NCI-H510A treated with DMSO at 0.1 percent for 48 hours (cell line): ENCODE data around the gene POU4F1.
"Not testable (repeated sequence)": the region's sequence is repeated elsewhere in the genome, so short reads cannot be mapped to it uniquely, and the experiment has no call there.

ENCODE experiments used
- DNase-seq: peaks from one replicate; lab custom pipeline; 2025; lab: John Stamatoyannopoulos, UW

The POU4F1 gene, protein sequence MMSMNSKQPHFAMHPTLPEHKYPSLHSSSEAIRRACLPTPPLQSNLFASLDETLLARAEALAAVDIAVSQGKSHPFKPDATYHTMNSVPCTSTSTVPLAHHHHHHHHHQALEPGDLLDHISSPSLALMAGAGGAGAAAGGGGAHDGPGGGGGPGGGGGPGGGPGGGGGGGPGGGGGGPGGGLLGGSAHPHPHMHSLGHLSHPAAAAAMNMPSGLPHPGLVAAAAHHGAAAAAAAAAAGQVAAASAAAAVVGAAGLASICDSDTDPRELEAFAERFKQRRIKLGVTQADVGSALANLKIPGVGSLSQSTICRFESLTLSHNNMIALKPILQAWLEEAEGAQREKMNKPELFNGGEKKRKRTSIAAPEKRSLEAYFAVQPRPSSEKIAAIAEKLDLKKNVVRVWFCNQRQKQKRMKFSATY

DNA sequence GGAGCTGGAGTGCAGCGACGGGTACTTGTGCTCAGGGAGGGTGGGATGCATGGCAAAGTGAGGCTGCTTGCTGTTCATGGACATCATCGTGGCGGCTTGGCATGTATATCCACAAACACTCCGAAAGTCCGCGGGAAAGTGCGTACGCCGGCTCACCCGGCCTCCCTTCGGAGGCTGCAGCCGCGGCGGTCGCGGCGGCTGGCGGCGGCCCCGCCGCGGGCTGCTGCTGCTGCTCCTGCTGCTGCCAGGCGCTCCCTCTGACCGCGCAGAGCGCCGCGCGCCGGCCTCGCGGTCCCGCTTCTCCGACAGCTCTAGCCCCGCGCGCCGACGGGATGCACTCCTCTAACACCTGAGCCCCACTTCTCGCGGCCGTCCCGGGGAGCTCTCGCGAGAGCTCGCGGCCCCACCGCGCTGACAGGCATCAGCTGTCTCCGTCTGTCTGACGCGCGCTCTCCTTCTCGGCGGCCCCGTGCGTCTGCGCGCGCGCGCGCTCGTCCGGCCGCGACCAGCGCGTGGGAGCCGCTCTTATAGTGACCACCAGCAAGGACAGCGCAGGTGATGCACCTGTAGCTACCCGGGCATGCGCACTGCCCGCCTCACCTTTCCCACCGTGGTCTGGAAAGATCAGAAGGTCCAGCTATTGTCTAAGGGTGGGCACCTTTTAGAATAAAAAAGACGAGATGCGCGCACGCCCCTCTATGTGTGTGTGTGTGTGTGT is at the start of gene POU4F1:
Gene POU4F1 (minus strand): TSS at position 313 of the 718 bp plus-strand sequence. CDS start 226 bp downstream, at position 87.
- peak; percentile 33 for DNase-seq

DNA sequence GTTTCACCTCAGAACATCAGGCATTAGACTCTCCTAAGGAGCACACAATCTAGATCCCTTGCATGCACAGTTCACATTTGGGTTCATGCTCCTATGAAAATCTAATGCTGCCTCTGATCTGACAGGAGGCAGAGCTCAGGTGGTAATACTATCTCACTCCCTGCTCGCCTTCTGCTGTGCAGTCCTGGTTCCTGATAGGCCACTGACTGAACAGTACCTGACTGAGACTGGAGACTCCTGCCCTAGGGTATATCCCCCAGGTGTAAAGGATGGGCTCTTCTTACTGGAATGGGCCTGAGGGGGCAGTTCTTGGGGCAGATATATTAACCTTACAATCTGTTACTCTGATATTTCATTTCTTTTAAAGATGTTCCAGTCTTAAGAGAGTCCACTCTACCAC is 49.3 kb upstream of the POU4F1 start:
- DNase-seq, result no peak

DNA sequence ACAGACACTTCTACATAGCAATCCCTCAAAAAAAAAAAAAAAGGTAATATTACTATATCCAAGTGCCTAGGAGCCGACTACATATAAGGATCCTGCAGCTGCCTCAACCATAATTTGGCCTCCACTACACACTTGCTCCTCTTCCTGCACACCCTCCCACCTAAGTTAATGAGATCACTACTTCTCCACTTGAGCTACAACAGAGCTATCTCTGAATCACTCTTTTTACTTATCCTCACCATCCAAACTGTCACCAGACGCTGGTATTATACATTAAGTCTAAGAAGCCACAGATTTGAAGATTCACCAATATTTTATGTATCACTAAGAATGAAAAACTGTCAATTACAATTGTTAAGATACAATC is 47.3 kb upstream of the POU4F1 start:
- DNase-seq, result no peak

DNA sequence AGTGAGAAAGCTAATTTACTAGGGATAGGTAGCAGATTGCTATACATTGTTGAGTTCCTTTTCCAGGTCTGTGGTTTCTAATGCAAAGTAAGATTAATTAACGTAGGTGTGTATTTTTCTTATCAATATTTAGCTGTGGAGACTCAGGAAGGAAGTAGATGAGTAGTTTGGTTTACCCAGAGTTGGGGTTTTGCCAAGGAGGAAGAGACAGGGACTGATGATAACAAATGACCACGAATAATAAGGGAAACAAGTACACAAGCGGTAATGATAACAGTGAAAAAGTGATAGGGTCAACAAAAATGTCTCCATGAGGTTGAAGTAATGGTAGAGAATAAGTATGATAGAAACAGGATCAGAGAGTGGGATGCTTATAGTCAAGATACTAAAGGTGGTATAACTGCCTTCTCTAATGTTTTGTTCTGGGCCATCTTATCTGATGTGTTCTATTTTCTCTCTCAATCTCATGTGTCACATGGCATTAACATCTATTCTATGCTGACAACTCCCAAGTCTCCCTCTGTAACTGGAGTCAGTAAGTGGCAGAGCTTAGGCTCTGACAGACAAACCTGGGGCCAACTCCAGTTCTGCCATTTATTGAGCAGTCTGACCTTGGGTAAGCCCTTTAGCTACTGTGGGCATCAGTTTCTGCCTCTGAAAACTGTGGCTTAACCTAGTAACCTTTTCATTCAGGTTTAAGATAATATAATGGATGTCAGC is 46.8 kb upstream of the POU4F1 start:
- no peak for DNase-seq

DNA sequence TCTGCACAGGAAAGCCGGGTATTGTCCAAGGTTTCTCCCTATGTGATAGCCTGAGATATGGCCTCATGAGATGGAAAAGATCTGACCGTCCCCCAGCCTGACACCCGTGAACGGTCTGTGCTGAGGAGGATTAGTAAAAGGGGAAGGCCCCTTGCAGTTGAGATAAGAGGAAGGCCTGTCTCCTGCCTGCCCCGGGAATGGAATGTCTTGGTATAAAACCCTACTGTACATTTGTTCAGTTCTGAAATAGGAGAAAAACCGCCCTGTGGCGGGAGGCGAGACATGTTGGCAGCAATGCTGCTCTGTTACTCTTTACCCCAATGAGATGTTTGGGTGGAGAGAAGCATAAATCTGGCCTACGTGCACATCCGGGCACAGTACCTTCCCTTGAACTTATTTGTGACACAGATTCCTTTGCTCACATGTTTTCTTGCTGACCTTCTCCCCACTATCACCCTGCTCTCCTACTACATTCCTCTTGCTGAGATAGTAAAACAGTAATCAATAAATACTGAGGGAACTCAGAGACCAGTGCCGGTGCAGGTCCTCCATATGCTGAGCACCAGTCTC is 43.8 kb upstream of the POU4F1 start:
- not testable (repeated sequence) for DNase-seq

DNA sequence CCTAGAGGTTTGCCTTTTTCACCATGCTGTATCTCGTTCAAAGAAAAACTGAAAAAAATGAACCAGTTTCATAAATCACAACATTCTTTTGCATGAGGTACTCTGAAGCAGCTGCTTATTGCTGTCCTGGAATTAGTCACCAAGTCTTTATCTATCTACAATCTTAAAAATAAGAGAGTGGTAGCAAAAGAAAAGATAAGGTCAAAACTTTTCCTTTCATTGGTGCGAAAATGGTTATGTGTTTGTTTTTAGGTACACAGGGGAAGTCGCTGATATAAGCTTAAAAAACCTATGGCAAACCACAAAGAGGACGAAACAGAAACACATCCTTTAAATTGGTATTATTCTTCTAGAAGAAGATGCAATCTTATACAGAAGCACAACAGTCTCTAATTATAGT is 34.9 kb upstream of the POU4F1 start:
- DNase-seq, result no peak

DNA sequence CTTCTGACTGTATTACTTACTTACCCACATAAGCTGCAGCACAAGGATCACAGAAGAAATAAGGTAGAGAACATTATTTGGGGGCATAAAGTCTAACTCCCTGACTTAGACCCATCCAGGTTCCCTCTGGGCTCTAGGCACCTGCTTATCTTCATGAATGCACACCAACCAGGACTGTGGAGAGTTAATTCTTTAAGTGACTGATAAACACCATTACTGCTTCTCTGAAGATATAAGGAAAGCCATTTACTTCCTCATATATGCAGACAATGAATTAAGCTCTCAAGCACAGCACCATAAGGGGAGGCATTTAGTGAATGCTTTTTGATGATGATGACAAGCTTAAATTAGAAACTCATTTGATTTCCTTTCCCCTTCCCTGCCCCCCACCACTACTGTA is 33.1 kb upstream of the POU4F1 start:
- no peak for DNase-seq

DNA sequence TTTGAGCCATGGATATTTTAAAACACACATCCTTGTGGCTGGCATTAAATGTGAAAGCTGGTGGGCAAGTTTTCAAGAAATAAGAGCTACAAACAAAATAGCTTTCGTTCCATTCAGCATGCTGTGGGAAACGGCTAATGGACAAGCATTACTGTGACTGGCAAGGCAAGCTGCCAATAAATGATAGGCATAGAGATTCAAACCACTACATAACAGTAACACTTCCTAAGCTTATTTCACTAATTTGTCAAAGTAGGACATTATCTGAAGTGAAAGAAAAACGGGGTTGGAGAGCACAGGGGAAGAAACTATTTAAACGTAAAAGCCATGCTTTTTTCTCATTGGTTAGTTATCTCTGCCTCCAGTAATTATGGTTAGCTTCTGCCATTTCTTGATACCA is 29.6 kb upstream of the POU4F1 start:
- no peak for DNase-seq

DNA sequence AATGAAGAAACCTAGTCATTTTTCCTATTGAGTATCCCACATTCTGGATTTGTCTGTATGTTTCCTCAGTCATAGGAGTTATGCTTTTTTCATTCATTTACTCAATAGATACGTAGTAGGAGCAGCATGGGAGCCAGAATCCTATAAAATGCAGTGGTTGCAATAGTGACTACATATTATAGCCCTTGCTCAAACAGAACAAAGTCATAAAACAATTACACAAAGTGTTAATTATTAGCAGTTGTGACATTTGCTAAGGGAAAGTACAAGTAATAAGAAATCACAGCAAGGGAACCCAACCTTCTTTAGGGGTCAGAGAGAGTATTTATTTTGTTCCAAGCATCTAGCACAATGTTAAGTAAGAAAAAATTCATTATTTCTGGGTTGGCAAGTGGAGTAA is 27.7 kb upstream of the POU4F1 start:
- DNase-seq, result no peak

DNA sequence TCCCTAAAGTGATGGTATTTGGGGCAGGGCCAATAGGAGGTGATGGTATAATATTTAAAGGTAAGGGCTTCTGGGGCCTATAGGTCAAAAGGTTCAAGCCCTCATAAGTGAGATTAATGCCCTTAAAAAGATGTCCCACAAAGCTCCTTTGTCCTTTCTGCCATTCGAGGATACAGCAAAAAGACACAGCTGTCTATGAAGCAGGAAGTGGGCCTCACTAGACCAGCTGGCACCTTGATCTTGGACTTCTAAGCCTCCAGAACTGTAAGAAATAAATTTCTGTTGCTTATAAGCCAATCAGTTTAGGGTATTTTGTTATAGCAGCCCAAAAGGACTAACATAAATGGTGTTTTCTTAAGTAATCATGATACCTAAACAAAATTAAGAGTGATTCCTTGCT is 27.2 kb upstream of the POU4F1 start:
- DNase-seq, result no peak

DNA sequence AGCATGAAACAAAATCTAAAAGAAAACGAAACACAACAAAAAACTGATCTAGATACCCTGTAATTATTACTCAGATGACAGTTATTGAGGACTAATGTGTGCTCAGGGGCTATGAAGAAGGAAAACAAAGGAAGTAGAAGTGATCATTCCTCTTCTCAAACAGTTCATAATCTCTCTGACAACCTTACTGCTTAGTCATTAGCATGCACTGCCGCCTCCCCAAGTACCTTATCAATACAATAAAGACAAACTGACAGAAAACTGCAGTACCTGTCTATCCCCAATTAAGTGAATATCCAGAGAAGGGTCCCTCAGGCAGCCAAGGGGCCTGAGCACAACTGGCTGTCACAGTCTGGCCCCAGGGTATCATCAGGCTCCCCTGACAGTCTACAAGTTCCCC is 22.0 kb upstream of the POU4F1 start:
- no peak for DNase-seq

DNA sequence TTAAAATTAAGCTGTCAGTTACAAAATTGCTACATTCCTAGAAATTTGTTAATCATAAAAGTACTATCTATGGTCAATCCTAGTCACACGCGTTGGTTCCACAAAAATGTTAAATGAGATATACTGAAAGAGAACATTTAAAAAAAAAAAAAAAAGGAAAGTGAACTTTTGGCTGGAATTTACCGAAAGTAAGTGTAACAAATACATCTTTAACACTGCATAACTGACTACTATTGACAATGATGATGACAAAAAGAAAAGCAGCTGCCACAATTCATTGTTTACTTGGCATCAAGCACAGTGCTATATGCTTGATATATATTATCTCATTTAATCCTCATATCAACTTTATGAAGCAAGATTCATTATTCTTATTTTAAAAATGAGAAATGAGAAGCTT is 19.8 kb upstream of the POU4F1 start:
- no peak for DNase-seq

DNA sequence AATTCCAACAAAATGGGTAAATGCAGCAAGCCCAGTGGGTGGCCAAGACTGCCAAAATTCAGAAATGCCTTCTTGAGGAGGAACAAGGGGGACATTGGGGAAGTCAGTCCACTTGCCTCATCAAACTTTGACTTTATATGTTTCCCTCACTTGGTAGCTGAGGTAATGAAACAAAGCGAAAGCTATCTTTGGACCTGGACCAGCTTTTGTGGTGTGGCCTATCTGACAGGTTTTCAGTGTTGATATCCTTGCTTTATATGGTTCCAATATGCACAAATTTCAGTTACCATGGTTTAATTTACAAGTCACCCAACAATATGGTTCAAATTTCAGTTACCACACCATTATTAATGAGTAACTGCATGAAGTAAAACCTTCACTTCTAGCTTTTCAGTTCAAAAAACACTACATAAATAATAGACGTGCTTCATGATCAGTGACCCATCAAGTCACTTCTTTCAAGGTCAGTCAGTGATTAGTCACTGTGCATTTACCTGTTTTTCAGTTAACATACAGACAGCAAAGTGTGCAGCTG is 17.7 kb upstream of the POU4F1 start:
- no peak for DNase-seq

DNA sequence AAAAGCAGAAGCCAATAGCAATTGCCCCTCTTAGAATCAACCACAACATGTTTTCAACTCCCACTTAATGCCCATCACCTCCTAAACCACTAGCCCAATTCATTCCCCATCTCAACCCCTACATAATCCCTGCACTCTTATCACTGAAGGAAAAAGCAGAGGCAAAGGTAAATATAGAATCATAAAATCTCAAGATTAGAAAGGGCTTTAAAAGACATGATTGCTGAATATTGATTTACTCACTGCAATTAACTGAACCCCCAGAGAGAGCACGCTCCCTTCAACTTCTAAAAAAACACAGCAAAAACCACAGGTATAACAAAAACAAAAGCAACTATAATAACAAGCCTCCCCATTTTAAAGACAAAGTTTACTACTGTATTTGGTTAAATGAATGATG is 15.1 kb upstream of the POU4F1 start:
- no peak for DNase-seq

DNA sequence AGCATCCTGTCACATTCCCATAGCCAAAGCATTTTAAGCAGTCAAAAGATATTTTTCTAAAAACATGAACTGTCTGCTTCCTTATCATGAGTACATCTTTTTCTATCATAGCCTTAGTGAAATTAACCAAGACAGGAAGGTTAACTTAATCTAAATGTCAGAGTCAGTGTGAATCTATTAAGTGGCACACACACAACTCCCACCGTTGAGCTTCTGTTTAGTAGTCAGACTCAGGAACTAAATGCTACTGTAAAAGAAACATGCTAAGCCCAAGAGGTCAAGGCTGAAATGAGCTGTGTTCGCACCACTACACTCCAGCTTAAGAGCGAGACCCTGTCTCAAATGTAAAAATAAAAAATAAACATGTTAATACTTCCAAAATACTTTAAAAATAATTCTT is 7.7 kb upstream of the POU4F1 start:
- no peak for DNase-seq

DNA sequence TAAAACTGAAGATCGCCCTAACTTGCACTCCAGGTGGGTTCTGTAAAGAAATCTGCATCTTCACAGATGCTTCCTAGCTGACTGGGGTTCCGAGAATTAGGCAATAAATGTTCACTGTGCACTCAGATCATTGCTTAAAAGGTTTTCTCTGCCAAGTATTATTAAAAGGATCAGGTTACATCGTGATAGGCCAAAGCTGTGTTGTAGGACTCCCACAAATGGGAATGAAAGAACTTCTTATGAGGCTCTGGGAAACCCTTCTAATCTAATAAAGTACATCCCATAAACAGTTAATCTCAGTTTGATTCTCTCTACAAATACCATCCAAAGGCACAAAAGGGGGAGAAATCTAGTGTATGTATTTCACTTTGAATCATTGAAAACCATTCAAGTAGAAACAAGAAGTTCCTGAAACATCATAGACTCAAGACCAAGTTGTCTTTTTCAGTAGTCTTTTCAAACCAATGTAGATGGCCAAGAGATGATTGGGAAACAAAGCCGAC is 7.1 kb upstream of the POU4F1 start:
- no peak for DNase-seq

DNA sequence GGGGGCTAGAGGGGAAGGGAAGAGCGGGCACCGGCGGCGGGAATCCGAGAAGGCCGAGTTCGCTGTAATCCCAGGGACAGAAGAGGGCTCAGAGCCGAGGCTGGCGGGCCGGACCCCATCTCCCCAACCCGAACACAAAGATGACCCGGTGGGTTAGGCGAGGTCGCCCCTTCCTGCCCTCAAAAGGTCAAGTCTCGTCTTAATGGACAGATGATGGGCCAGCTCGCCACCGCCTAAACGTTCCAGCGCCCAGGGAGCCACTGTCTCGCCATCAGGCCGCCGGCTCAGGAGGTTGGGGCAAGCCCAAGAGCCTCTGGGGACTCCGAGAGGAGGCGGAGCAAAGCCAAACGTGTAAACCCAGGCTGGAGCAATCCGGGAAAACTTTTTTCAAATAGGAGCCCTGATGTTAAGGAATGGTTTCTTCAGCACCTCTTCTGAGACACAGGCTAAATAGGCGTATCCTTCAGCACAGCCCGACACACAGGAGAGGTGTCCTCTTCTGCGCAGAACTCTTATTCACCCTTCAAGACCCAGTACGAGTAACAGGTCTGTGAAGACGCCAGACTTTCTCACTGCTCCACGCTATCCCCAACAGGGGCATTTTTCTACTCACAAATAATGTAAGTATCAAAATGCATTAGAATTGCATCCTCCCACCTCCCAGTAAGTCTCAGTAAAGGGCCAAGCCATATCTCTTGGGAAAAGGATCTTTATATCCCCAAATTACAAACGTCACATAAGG is 6.3 kb upstream of the POU4F1 start:
- DNase-seq, result no peak

DNA sequence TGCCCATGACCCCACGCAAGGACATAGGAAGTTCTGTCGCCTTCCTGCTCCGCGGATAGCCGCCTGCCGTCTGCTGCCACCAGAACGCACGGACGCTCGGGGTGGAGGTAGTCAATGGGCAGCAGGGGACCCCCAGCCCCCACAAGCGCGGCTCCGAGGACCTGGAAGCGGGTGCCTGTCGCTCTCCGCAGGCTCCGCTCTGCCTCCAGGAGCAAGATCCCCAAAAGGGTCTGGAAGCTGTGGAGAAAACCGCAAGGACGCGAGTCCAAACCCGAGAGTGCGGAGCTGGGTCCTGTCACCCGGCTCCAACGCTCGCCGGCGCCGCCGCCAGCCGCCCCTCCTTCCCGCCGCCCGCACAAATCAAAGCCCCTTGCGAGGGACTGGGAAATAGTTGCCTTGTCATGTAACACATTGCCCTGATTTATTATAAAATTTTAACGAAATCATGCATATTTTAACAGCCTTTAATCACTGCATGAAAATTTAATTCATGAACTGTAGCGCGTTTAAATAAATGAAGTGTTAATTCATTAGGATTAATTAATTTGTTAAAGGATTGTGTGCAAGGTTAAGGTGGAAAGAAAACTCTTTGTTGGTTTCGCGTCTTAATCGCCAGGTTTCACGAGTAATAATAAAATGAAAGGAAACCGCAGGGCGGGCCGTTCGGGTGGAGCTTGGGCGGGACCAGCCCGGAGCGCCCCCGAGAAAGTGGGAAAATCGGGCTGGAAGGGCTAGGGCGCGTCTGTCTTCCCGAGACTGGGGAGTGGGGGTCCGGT is 5.5 kb upstream of the POU4F1 start:
- no peak for DNase-seq

DNA sequence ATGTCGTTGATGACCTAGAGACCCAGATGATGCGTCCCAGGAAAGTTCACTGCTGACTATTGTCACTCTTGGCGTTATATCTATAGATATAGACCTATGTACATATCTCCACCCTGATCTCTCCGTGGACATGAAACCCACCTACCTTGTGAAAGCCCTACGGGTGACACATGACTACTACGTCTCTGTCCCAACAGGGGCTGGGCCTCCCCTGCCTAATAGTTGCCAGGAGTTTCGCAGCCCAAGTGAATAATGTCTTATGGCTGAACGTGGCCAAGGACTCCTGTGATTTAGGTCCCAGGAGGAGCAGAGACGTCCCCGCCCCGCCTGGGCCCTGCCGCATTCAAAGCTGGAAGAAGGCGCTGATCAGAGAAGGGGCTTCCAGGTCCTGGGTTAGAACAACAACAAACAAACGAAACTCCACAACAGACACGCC is 4.9 kb upstream of the POU4F1 start:
- no peak for DNase-seq

DNA sequence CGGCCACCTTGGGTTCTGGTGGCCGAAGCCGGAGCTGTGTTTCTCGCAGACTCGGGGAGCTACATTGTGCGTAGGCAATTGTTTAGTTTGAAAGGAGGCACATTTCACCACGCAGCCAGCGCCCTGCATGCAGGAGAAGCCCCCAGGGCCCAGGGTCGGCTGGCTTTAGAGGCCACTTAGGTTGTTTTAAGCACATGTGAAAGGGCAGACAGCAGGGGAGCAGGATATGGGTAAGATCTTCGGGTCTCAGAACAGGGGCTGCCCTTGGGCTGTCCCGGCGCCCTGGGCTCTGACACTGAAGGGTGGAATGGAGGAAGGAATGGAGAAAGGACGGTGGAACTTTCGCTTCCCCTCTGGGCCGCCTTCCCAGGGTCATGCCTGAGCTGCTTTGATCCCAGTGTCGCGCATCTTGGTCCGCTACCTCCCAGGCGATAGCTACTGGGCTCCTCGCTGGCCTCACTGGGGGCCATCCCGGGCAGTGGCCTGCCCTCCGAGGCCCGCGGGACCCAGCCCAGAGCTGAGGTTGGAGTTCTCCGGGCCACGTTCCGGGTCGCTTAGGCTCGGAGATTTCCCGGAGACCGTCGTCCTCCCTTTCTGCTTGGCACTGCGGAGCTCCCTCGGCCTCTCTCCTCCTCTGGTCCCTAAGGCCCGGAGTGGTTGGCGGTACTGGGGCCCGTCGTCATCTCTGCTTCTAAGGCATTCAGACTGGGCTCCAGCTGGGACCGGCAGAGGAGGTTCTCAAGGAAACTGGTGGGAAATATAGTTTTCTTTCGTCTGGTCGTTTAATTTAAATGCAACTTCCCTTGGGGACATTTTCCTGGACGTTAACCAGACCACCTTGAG is 4.3 kb upstream of the POU4F1 start:
- DNase-seq, result no peak
